SKM-1 treated with dmso at 0.1 percent for 144 hours (cell line): ENCODE results near the gene IGF1R.

Experiments used
- DNase-seq: peaks from one replicate; lab custom pipeline; 2025; ENCODE audit not compliant: unreplicated experiment; lab: John Stamatoyannopoulos, UW

IGF1R gene

DNA sequence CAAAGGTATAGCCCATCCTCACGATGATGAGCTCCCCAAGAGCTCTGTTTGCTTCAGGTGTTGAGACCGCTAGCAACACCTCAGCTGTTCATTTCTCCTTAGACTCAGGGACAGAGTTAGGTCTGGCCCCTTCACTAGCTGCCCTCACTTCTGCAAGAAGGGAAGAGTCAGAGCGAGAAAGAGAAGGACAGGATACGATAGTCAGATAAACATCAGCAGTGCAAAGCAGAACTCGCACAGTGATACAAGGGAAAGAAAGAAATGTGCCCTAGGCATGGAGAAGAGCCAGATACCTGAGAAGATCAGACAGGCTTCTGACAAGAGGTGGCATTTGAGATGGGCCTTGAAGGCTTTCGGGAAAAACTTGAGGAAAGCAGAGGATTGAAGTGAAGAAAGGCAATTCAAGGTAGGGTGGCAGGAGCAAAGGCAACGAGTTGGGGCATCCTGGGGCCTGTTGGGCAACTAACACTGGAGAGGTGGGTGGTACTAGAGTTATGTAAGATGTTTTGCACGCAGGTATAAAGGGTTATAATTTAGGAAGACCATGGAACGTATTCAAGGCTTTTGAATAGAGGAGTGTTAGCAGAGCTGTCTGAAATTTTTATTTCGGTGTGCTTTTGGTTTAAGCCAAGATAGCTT, 253.2 kb downstream of the IGF1R start:
- no peak for DNase-seq

DNA sequence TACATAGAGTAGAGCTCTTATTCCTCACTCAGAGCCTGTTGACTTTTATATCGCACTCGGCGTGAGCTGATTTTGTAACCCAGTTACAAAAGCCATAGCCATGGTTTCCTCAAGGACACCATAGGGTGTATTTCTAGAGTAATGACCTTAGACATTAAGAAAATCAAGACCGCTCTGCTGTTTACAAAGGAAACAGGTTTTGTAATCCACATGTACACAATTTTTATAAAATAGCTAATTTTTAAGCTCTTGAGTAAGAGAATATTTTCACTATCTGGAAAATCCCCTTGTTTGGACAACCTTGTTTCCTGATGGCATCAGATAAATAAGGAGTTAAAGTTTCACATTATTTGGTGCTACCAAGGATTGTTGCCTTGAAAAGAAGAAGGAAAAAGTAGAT, 254.6 kb downstream of the IGF1R start:
- DNase-seq, result no peak

DNA sequence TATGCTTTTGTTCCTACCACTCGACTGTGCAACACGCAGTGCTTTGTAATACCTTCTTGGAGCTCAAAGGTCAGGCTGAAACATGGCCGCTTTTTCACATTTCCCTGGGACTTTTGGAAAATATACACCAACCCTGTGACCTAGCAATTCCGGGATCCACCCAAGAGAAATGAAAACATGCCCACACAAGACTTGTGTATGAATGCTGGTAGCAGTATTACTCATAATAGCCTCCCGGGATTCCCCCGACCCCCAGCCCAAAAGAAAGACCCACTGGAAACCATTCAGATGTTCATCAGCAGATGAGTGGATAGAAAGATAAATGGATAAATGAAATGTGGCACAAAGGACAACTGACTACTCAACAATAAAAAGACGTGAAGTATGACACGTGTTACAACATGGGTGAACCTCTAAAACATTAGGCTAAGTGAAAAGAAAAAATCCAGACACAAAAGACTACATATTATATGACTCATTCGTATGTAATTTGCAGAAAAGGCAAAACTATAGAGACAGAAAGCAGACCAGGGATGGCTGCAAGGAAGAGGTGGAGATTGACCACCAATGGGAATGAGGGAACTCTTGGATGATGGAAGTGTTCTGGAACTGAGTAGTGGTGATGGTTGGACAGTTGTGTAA, 255.2 kb downstream of the IGF1R start:
- DNase-seq, result no peak

DNA sequence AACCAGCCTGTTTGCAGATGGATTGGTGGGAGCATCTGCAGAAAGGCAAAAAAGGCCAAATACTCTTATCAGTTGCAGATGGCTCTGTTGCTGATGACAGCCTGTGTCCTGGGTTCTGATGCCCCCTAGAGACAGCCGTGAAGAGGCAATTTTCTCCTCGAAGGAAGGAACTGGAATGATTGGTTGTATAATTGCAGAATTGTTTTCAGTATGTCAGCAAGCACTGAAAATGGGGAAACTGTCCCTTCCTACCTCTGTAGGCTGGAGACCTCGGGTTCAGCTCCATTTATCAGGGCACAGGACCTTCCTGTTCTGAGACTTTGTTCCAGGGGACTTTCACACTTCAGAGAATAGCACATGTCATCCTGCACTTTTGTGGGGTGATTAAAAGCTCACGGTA, 256.2 kb downstream of the IGF1R start:
- peak; percentile 69 for DNase-seq

DNA sequence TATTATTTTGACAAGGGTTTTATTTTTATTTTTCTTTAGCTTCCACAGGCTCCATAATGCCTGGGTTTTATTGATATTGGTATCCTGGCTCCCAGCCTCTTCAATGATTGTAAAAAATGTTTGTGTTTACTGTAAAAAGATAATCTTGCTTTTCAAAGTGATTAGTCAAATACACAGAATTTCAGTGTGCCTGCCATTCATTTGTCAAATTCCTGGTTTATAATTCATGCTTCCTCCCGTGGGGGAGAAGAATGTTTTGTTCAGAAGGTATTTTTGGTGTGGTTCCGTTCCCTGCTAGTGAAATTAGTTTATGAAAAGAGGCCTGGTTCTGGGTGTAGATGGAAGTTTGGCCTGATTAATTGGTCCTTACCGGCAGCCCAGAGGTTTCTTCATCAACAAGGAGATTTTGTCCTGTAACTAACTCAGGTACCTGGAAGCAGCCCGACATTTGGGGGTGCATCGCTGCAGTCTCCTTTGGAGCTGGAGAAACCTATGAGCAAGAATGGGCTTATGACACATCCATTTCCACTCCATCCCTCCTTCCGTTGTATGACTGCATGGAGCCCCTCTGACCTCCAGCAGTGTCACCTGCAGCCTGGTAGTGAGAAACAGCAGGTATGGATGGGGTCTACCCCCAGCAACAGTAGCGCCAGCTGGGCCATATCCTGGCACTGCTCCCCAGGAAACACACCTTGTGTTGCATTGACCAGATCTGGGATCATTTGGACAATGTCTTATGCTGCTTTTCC, 257.8 kb downstream of the IGF1R start:
- no peak for DNase-seq

DNA sequence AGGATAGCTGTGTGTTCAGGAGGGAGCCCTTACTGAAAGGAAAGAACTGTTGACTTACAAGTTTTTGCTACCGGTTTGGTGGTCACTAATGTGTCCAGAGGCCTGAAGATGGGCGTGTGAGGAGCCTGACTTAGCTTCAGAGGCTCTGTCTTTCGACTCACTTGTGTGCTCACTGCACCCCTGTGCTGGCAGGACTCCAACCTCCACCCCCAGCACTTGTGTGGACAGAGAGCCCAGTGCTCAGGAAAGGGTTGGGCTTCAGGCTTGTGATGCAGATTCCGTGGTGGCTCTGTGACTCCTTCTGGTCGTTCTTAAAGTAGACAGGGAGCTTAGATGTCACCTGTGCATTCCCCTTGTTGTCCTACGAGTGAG, 258.4 kb downstream of the IGF1R start:
- DNase-seq, result no peak

DNA sequence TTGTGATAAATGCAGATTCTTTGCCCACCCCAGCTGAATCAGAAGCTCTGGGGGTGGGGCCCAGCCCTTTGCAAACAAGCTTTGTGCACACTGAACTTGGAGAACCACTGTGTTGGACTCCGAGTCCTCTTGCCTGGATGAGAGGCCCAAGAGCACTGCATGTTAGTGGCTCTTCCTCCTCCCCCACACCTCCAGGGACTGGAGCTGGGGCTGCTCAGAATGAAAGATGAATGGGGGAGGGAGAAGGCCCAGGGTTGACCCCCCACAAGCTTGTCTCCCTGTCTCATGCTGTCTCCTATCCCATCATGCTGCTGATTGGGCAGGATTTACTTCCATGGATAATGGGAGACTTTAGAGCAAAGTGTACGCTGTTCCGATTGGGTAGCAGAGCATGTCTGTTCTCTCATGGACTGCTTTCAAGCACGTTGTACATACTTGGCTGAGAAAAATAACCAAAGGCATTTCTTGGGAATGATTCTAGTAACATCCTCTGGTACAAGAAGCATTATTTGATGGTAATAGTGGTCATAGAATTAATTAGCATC, 259.7 kb downstream of the IGF1R start:
- no peak for DNase-seq

DNA sequence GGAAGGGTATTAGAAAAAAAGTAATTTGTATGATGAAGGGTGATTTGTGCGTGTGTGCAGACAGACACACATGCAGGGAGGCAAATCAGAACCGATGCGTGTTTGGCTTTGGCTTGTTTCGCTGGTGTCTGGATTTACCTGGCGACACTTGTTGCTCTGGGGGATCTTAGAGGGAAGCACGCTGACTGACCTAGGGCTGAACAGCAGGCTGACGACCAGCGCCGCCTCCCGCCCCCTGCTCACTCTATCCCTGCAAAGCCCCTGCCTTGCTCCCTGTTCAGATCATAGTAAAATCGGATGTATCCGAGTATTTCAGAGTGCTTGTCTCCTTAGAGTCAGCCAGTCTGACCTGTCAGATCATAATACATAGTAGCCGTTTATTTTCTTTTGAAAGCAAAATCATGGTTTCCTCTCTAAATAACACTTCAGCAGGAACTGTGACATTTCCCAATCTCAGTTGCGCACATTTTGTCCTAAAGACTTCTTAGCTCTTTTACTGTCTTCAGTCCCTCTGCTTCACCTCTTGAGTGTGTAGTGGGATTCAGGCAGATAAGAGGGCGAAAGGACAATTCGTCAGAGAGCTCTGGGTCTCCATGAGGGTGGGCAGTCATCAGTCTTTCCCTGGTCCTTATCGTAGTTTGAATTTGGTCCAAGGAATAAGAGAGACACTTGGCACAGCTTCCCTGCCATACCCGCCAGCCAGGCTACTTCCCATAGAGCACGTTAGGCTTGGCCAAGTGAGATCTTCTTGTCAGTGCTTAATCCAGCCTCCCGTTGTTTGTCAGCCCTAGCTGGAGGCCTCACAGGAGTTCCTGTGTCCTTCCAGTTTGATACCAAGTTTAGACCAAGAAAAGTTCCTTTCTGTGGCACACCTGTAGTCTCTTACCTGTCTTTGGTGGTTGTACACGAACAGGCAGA, 261.9 kb downstream of the IGF1R start:
- DNase-seq, result no peak

DNA sequence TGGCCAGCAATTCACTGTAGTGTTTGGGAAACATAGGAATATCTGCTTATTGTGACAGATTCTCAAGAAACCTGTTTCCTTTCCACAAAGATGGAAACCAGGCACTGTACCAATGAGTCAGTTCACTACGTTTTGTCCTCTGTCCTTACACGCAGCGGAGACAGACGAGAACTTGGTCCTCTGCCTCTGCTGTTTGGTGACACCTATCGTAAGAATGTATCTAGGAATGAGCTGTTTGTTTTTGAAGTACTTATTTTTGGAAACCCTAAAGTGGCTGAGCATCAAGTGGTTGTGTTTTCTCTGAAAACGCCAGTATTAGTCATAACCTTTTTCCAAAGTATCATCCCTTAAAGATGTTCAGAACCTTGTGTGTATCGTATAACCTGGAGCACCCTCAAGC, 266.3 kb downstream of the IGF1R start:
- no peak for DNase-seq

DNA sequence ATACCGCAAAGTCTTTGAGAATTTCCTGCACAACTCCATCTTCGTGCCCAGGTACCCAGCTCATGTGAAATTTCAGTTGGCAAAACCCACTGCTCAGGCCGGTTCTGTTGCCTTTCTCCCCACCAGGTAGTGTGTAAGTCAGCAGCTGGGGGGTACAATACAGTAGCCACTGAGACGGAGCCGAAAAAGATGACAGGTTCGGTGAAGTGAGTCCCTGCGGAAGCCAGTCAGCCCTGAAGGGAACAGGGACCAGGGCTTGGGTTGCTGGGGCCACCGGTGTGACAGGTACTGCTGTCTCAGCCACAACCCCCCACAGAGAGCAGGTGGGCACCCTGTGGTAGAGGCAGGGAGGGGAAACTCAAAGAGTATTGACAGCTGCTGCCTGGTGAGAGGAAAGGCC, 268.5 kb downstream of the IGF1R start:
- no peak for DNase-seq

DNA sequence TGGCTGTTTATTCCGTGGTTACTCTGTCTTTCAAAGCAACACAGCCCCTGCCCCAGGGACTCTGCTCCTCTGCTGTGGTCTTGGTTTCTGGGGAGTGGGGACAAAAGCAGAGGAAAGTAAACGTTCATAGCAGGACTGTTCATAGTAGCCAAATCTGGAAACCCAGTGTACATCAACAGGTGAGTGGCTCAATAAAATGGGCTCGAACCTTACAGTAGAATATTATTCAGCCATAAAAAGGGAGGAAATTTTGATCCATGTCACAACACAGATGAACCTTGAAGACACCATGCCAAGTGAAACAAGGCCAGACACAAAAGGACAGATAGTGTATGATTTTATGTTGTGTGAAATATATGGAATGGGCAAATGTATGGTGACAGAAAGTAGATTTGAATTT, 269.1 kb downstream of the IGF1R start:
- no peak for DNase-seq

DNA sequence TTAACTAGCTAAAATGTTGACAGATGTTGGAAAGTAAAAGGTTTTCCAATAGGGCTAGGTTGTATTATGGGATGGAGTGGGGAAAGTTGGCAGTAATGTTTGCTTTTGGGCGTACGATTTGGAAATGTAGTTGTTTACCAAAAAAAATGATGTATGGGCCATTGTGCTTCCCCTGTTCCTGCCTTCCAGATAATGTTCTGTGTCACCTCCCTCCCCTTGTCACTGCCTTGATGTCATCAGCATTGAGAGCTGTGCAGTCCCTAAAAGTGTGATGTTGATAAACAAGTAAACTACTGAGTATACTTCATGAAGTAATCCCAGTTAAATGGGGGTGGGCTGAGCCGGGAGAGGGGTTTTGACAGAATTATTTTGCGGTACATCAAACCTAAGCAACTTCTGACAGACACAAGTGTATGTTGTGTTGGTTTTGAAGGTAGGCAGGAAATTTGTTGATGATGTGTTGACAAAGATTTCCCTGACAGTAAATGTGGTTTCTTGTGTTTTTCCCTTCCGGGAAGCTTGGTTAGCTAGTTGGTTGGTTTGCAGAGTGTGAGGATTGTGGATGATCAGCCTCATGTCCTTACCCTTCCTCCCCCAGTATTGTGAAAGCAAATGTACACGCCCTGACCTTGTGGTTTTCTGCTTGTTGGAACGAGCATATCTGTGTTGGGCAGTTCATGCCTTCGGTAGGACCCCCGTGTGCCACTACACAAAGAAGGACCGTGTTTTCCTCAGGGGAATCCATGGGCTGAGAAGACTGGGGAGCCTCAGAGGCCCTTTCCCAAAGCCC, 271.9 kb downstream of the IGF1R start:
- DNase-seq, result peak; percentile 2

DNA sequence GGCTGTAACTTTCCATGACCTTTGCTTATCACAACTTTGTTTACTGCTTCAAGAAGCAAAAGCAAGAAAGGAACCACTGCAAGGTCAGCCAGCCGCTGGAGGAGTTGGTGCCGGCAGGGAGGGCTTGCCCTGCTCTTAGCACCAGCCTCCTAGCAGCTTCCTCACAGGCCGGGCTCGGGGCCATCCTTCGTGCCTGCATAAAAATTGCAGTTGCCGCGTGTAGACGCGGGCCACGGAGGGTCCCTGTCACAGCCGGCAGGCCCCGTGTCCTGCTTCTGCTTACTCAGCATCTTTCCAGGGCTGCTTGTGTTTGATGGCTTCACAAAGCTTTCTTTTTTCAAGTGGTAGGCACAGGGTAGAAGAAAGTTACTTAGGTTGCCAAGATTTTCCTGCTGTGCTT, 274.8 kb downstream of the IGF1R start:
- DNase-seq, result no peak

DNA sequence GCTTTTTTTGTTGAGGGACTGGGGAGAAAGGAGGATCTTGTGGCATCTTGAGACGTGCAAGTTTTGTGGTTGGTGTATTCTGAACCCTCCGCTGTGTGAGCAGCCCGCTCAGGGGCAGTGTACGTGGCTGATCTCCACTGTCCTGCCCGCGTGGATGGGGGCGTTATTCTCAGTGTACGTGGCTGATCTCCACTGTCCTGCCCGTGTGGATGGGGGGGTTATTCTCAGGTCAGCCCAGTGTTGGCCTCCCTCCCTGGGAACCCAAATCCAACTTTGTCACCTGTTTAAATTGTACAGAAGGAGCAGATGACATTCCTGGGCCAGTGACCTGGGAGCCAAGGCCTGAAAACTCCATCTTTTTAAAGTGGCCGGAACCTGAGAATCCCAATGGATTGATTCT, 275.2 kb downstream of the IGF1R start:
- no peak for DNase-seq

DNA sequence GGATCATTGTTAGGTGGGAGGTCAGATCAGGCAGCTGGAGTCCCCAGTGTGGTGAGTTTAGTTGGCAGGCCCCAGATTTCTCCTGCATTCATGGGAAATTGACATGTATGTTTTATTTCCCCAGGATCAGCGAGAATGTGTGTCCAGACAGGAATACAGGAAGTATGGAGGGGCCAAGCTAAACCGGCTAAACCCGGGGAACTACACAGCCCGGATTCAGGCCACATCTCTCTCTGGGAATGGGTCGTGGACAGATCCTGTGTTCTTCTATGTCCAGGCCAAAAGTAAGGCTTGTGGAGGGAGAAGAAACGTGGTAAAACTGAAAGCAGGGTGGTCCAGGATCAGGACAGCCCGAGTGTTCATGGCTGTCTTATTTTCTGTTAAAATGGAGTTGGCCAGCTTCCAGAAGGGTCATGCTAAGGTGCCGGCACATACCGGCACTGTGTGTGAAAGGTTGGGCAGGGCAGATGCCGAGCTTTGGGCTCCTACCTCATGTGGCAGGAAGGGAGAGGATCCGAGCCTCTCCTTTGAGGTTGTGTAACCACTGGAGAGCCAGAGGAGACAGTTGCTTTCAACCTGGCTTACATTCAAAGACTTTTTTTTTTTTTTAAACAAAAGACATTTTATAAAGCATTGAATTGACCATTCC, 276.2 kb downstream of the IGF1R start:
- DNase-seq, result no peak

DNA sequence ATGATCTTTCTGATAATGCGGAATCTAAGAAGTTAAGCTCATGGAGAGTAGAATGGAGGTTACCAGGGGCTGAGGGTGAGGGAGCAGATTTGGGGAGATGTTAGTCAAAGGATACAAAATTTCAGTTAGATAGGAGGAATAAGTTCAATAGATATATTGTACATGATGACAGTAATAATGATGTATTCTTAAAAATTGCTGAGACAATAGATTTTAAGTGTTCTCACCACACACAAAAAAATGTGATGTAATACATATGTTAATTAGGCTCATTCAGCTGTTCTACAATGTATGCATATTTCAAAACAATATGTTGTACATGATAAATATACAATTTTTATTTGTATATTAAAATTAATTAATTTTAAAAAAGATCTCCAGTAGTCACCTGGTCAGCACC, 277.9 kb downstream of the IGF1R start:
- no peak for DNase-seq

DNA sequence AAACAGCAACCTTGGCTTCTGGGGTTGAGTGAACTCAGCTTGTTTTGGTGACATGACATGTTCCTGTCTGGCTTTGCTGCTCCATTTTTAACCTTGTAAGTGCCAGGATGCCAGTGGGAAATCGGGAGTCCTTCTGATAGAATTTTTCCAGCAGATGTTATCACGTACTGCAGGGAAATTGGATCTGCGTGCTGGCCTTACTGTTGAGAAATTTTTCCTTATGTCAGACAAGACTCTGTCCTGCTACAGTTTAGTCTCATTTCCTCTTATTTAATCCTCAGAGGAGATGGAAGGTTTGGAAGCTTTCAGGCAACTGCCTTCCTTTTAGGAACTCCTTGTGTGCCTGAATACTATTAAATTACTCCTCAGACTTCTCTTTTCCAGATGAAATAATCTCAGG, 278.7 kb downstream of the IGF1R start:
- DNase-seq, result no peak

DNA sequence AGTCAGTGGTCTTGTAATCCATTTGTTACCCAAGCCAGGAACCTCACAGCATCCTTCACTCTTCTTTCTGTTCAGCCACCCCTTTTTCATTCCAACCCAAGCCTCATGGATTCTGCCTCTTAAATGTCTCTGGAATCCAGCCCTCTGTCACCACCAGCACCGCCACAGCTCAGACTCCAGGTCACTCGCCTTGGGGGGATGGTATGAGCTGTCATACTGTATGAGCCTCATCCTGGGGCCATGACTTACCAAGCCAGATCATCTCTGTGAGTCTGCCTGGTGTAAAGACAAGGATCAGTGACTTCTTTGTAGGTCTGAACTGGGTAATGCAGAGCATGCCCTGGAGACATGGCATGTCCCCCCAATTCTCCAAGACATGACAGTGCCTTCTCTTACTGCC, 279.7 kb downstream of the IGF1R start:
- DNase-seq, result no peak

DNA sequence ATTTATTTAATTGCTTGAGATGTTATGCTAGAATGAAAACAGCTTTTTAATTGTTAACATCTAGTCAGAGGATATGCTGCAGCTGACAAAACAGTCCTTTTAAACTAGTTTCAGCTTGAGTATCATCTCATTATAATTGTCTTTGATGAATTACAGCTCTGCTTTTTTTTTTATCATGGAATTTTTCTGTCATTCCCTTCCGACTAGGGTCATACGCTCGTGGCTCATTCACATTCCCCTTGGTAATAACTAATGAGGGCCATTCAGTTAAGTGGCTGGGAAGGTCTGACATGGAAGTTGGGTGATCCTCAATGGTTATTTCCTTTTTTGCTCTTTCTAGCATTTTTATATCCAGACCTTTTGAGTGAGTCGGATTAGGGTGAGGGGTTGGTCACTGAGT, 282.2 kb downstream of the IGF1R start:
- DNase-seq, result no peak

DNA sequence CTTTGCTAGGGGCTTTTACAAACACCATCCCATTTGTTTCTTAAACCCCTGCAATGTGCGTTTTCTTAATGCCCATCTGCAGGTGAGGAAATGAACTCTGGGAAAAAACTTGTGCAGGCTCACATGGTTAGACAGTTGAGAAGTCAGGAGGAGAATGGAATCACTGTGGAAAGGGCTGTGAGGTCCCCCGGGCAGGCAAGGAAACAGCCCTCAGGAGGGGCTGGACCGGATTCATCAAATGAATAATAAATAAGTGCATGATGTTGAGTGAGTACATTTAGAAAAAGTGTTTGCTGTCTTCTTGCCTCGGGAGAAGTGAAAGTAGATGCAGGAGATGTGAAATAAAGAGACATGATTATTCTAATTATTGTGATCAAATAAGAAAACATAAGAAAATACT, 282.7 kb downstream of the IGF1R start:
- no peak for DNase-seq
